ENCODE data around the gene SCAMP5.

- no peak for TF ChIP-seq POLR2A (IDR thresholded peaks at IDR 0.05; ENCODE audit: low read length)
- no peak for TF ChIP-seq GATA1 (IDR thresholded peaks at IDR 0.05; ENCODE audit: low read depth, low read length)
Observed at GRCh38 chr15:75061272-75061671, 65.9 kb downstream of the SCAMP5 start.

Data from erythroblast (primary cell).